K562 (cell line): Measurements from ENCODE around the gene TBX19. TPM values are rescaled to one million over a fixed set of nuclear protein-coding genes. Genes with fewer than 3 reads are reported as not detected.

ENCODE experiments used
- ATAC-seq: fragments of 200-7000 bp; cut with Tn5 transposase; 3 replicates; pipeline ENCODE4 v1.9.1; 2020; ENCODE audit warnings: moderate library complexity
- BruUV-seq: library from RNA; stranded (reverse); fragments of 400-500 nt; replicated peaks from 2 replicates; lab custom pipeline; 2021; lab: Mats Ljungman, UMichigan
- CTCF ChIA-PET: fragments of 300-600 bp; formaldehyde crosslinking; extraction: SDS; loops from one replicate; lab custom pipeline; 2021; ENCODE audit warnings: low intra/inter-chr PET ratio; lab: Yijun Ruan, JAX
- POLR2A ChIA-PET: fragments of 300-600, 350-650 bp; sonication (Branson Sonifier 250); formaldehyde crosslinking; extraction: SDS; loops from one replicate; lab custom pipeline; 2021; ENCODE audit warnings: antibody characterized with exemption, inconsistent platforms; lab: Yijun Ruan, JAX
- DNase-seq, 4 experiments: peaks; one replicate each; pipeline versions ENCODE4 v3.0.0 to v3.0.0-alpha.2; 2011 to 2018; ENCODE audit warnings: low spot score in 3 of 4, mixed read lengths in 3 of 4; ENCODE audit errors: extremely low read depth in 1 of 4
- FAIRE-seq: peaks from 2 replicates; lab custom pipeline; 2011; peaks lifted over from hg19 to GRCh38; lab: Jason Lieb, UNC
- H2AFZ ChIP-seq: 2 replicates; pipeline ENCODE4 v1.6.0; 2011; ENCODE audit warnings: low read depth, low read length, control low read depth, inconsistent platforms
- H3K27ac ChIP-seq: fragments of 200-600 bp; 3 replicates; pipeline ENCODE4 v1.8.0; 2011; ENCODE audit warnings: low read depth, mild to moderate bottlenecking, control low read depth, inconsistent platforms, low read length, moderate library complexity, mixed read lengths; ENCODE audit errors: extremely low read depth
- H3K27me3 ChIP-seq, 2 experiments: fragments of 300-600 bp in 1 of 2; 2 replicates in 1 of 2; 3 replicates in 1 of 2; pipeline versions ENCODE4 v1.6.0 to v1.8.0; 2011; ENCODE audit warnings: inconsistent platforms in 2 of 2, low read length in 2 of 2, mild to moderate bottlenecking in 1 of 2, mixed read lengths in 1 of 2, moderate library complexity in 1 of 2; ENCODE audit not compliant: control insufficient read depth in 2 of 2, insufficient read depth in 2 of 2
- H3K36me3 ChIP-seq: fragments of 300-600 bp; 3 replicates; pipeline ENCODE4 v1.8.0; 2011; ENCODE audit warnings: mild to moderate bottlenecking, low read length, inconsistent platforms; ENCODE audit not compliant: control insufficient read depth, insufficient read depth
- H3K4me1 ChIP-seq, 2 experiments: fragments of 200-600 bp in 1 of 2; replicated peaks in 1 of 2; 2 replicates in 1 of 2; 3 replicates in 1 of 2; pipeline versions ENCODE4 v1.5.1 to v1.8.0; 2011; ENCODE audit warnings: inconsistent platforms in 2 of 2, low read length in 2 of 2, mild to moderate bottlenecking in 1 of 2, mixed read lengths in 1 of 2, moderate library complexity in 1 of 2; ENCODE audit not compliant: control insufficient read depth in 2 of 2, insufficient read depth in 2 of 2
- H3K4me2 ChIP-seq: 2 replicates; pipeline ENCODE4 v1.6.1; 2011; ENCODE audit warnings: low read length, control low read depth, inconsistent platforms, mixed read lengths; ENCODE audit not compliant: insufficient read depth
- H3K4me3 ChIP-seq: fragments of 200-600 bp; sonication (generic), shearing (Covaris generic); 2 replicates; pipeline ENCODE4 v1.5.1; 2016; ENCODE audit warnings: control low read depth, inconsistent platforms
- H3K79me2 ChIP-seq: fragments of 200-600 bp; 3 replicates; pipeline ENCODE4 v1.8.0; 2011; ENCODE audit warnings: low read length, inconsistent platforms; ENCODE audit not compliant: control insufficient read depth, insufficient read depth
- H3K9ac ChIP-seq, 2 experiments: 2 replicates each; pipeline versions ENCODE4 v1.6.0 to v1.6.1; 2011; ENCODE audit warnings: low read depth in 2 of 2, low read length in 2 of 2, control low read depth in 1 of 2, inconsistent platforms in 1 of 2, mild to moderate bottlenecking in 1 of 2, mixed read lengths in 1 of 2; ENCODE audit not compliant: insufficient read depth in 1 of 2
- H3K9me1 ChIP-seq: one replicate; pipeline ENCODE4 v1.6.0; 2011; ENCODE audit warnings: inconsistent platforms, mild to moderate bottlenecking, low read length, moderate library complexity; ENCODE audit not compliant: control insufficient read depth, insufficient read depth
- H3K9me3 ChIP-seq: replicated peaks from 2 replicates; pipeline ENCODE4 v1.5.1; 2011; ENCODE audit warnings: low read depth, low read length, inconsistent platforms; ENCODE audit not compliant: control insufficient read depth, insufficient read depth
- H4K20me1 ChIP-seq: replicated peaks from 2 replicates; pipeline ENCODE4 v1.6.1; 2011; ENCODE audit warnings: low read length, inconsistent platforms, mixed read lengths; ENCODE audit not compliant: control insufficient read depth, insufficient read depth
- CEBPB ChIP-seq: fragments of 450-650 bp; IDR thresholded peaks from 2 replicates; pipeline ENCODE4 v1.6.1; 2016; ENCODE audit warnings: missing genetic modification characterization, missing compliant biosample characterization
- CEBPG ChIP-seq, 3 experiments: fragments of 200-800 bp in 1 of 3; sonication (Bioruptor generic) in 1 of 3; sonication (generic) in 1 of 3; formaldehyde crosslinking in 1 of 3; IDR thresholded peaks in 2 of 3; conservative IDR thresholded peaks in 1 of 3; 2 replicates each; pipeline versions ENCODE4 v1.6.1 to v1.8.0; 2016 to 2022; ENCODE audit warnings: missing compliant biosample characterization in 2 of 3, missing genetic modification characterization in 2 of 3, mild to moderate bottlenecking in 1 of 3, missing genetic modification reagents in 1 of 3
- KAT2B ChIP-seq: IDR thresholded peaks from one replicate; pipeline ENCODE4 v1.6.1; 2012; ENCODE audit warnings: low read depth, mild to moderate bottlenecking, control low read depth, inconsistent platforms, low read length, moderate library complexity
- ZNF695 ChIP-seq: fragments of 450-650 bp; formaldehyde crosslinking; IDR thresholded peaks from 2 replicates; pipeline ENCODE4 v1.4.0; 2020; ENCODE audit warnings: mild to moderate bottlenecking, moderate library complexity
- ZNF75A ChIP-seq: fragments of 450-650 bp; formaldehyde crosslinking; IDR thresholded peaks from 2 replicates; pipeline ENCODE4 v1.4.0; 2020; ENCODE audit warnings: mild to moderate bottlenecking
- WGBS: fragments of 100-300 bp; shearing (Covaris generic); methylation state at CpG from one replicate; pipeline ENCODE4 v1.1.6; 2016; ENCODE audit warnings: low coverage, mixed read lengths; ENCODE audit not compliant: insufficient coverage; ENCODE audit errors: missing lambda C conversion rate; 5-methylcytosine and 5-hydroxymethylcytosine counted together
- in situ Hi-C: fragments of 300-500 bp; cut with MboI; formaldehyde crosslinking; loops from 4 replicates; pipeline ENCODE4 v1.15.0; 2018; ENCODE audit warnings: inconsistent platforms, mixed read lengths
- intact Hi-C: fragments of 100-400 bp; cut with micrococcal nuclease; formaldehyde crosslinking; loops from 2 replicates; pipeline ENCODE4 v1.14.2; 2022
- polyA plus RNA-seq, 8 experiments: library from polyadenylated mRNA; depleted of rRNA in 4 of 8; stranded (reverse) in 5 of 8; unstranded in 3 of 8; fragments of >200 nt; fragmentation: Nextera tagmentation in 2 of 8; fragmentation: Illumina TruSeq in 1 of 8; extraction: Ambion mirVana in 2 of 8; extraction: Trizol in 1 of 8; gene quantifications; 2 replicates each; pipeline versions ENCODE4 v1.2.1 to v1.2.3, GENCODE V29; 2011 to 2014; ENCODE audit warnings: inconsistent platforms in 1 of 8, missing spikeins in 1 of 8
- total RNA-seq, 7 experiments: library from RNA; depleted of rRNA in 6 of 7; stranded (reverse); fragments of >200 nt in 6 of 7; fragmentation: Illumina TruSeq in 2 of 7; extraction: Trizol in 2 of 7; gene quantifications; 2 replicates each; pipeline versions ENCODE4 v1.2.1 to v1.2.3, GENCODE V29; 2011 to 2021; ENCODE audit warnings: low replicate concordance in 1 of 7
- TF ChIP-seq, protein P1 (sequence below): fragments of 250-450 bp; sonication (Bioruptor Pico); IDR thresholded peaks from 2 replicates; pipeline ENCODE4 v1.9.0; 2021; ENCODE audit warnings: mild to moderate bottlenecking

The TBX19 gene
- total and polyA plus RNA-seq, 9 of the 15 experiments (the other 6 are each of a cell fraction or from before 2014, with no cell fraction given): 0.32 to 3.1 (median 0.95) TPM

DNA sequence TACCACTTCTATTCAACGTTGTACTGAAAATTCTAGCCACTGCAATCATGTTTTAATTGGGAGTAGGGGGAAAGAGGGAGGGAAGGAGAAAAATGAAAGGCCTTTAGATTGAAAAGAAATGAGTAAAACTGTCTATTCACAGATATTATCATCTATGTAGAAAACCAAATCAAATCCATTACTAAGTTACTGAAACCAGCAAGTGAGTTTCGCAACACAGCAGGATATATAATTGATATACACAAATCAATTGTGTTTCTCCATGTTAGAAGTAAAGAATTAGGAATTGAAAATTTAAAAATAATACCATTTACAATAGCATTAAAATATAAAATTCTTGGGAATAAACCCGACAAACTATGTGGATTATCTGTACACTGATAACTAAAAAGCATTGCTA is 35.6 kb upstream of the TBX19 start:
- intact Hi-C loops (no loop called here), in situ Hi-C loops (no loop called here)
- 88% methylated on average over 3 of the region's 3 CpGs for WGBS
- BruUV-seq: TSS peak; percentile 30
- H4K20me1 ChIP-seq: peaks cover 3% of the 10 kb centered on the region; the same call in 1 of the 2 replicates
- no peaks in the 10 kb centered on the region for H3K27me3 ChIP-seq
- TF ChIP-seq CEBPG (CRISPR knock-in tag; IDR thresholded peaks at IDR 0.05): no peak
- peak; percentile 47 to 59; a peak in 3 of 4 replicates for TF ChIP-seq CEBPG (tag; conservative IDR thresholded peaks at IDR 0.05 in 1 of 2, IDR thresholded peaks at IDR 0.05 in 1 of 2)
- peak; percentile 72 for TF ChIP-seq CEBPB (tag)
- TF ChIP-seq ZNF75A (CRISPR knock-in tag): no peak
- no peaks in the 10 kb centered on the region for H3K9me3 ChIP-seq
- H3K9ac ChIP-seq: no peak overlapping the region
- H3K4me3 ChIP-seq: no peak overlapping the region
- POLR2A ChIA-PET: interaction anchor here (1.3 to 1.4 kb wide), 2 partner anchors 11 to 19 kb away, joined by 3 to 6 read pairs; partner anchors contain the start of gene SFT2D2
- H3K4me2 ChIP-seq: no peak overlapping the region
- ATAC-seq (no peak), DNase-seq (no peak), FAIRE-seq (no peak)
- no peak overlapping the region for H3K27ac ChIP-seq
- peaks cover 0 to 5% of the 10 kb centered on the region in 2 experiments; a peak in 1 of 5 replicates for H3K4me1 ChIP-seq
- CTCF ChIA-PET: no interaction called here
- H3K79me2 ChIP-seq: no peaks in the 10 kb centered on the region
- no peaks in the 10 kb centered on the region for H3K9me1 ChIP-seq
- no peak overlapping the region for H2AFZ ChIP-seq
- H3K36me3 ChIP-seq: peaks cover 67% of the 10 kb centered on the region

DNA sequence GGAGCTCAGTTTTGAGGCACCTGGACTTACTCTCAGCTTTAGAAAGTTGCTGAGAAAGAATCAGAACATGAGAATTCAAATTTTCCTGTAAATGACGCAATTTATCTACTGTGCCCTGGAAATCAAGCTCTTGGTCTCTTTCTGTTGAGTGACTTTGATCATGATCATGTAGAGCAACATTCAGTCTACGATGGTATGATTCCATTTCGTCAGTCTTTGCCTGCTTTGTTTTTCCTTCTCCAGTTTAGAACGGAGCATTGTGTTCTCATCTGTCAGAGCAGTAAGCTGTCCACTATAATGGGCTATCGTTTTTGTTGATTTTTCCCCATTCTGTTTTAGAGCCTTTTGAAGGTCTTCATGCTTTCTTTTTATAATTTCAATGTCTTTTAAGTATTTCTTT is 34.2 kb upstream of the TBX19 start:
- Histone ChIP-seq H3K4me1 (peaks cover 0 to 5% of the 10 kb centered on the region in 2 experiments; a peak in 1 of 5 replicates), H3K4me2 (no peak overlapping the region), H3K27ac (no peak overlapping the region), H3K79me2 (0 out of 3 replicates have a peak, but pooled peaks cover 4% of the 10 kb centered on the region), H2AFZ (no peak overlapping the region), H3K9me3 (no peaks in the 10 kb centered on the region), H3K4me3 (no peak overlapping the region), H3K27me3 (no peaks in the 10 kb centered on the region), H3K9ac (no peak overlapping the region), H3K36me3 (peaks cover 63% of the 10 kb centered on the region), H4K20me1 (peaks cover 9% of the 10 kb centered on the region), H3K9me1 (no peaks in the 10 kb centered on the region)
- ATAC-seq: no peak
- TF ChIP-seq CEBPG (CRISPR knock-in tag; IDR thresholded peaks at IDR 0.05): no peak
- TF ChIP-seq CEBPG (tag; conservative IDR thresholded peaks at IDR 0.05 in 1 of 2, IDR thresholded peaks at IDR 0.05 in 1 of 2): peak in 1 of 2 experiments; percentile 10; a peak in 1 of 4 replicates
- TF ChIP-seq KAT2B: no peak
- TF ChIP-seq, protein P1, sequence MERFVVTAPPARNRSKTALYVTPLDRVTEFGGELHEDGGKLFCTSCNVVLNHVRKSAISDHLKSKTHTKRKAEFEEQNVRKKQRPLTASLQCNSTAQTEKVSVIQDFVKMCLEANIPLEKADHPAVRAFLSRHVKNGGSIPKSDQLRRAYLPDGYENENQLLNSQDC: no peak
- no peak for TF ChIP-seq ZNF695 (CRISPR knock-in tag)
- no peak for FAIRE-seq
- no peak for DNase-seq
- BruUV-seq: no TSS peak
- POLR2A ChIA-PET: interaction anchor here (1.0 to 1.7 kb wide), 2 partner anchors 11 to 14 kb away, joined by 3 to 9 read pairs; no protein-coding TSS in a partner anchor
- in situ Hi-C loops (no loop called here), intact Hi-C loops (no loop called here)
- CTCF ChIA-PET: no interaction called here
- 68% methylated on average over 5 of the region's 5 CpGs for WGBS
